Mucosa of descending colon (tissue), 3 donors: ENCODE measurements around the gene KRT23. TPM values are rescaled to one million over a fixed set of nuclear protein-coding genes. Genes with fewer than 3 reads are reported as not detected.

Source experiments
- ATAC-seq: fragments of 200-7000 bp; cut with Tn5 transposase; one replicate; pipeline ENCODE4 v1.9.1; 2020; ENCODE audit warnings: mild to moderate bottlenecking, moderate library complexity
- DNase-seq, 3 donors: peaks; one replicate each; pipeline ENCODE4 v3.0.0-alpha.2; 2020
- H3K36me3 ChIP-seq: fragments of 200-600 bp; one replicate; pipeline ENCODE4 v1.8.0; 2021; ENCODE audit warnings: low read depth, mild to moderate bottlenecking
- H3K4me1 ChIP-seq: fragments of 200-600 bp; one replicate; pipeline ENCODE4 v1.8.0; 2021; ENCODE audit warnings: low read depth, mild to moderate bottlenecking
- H3K4me3 ChIP-seq: fragments of 200-600 bp; one replicate; pipeline ENCODE4 v1.8.0; 2021; ENCODE audit warnings: mild to moderate bottlenecking
- H3K9me3 ChIP-seq: fragments of 200-600 bp; one replicate; pipeline ENCODE4 v1.8.0; 2021; ENCODE audit warnings: mild to moderate bottlenecking
- intact Hi-C, 2 donors: fragments of 100-400 bp; cut with DNase I in 1 of 2; cut with micrococcal nuclease in 1 of 2; formaldehyde crosslinking; loops; one replicate each; pipeline versions ENCODE4 v1.11.0 to v1.11.1; 2022; cut with DNase I, micrococcal nuclease
- total RNA-seq, 3 donors: library from RNA; stranded (reverse); fragmentation: NEBNext Ultra II Directional in 2 of 3; extraction: Animal tissue kit (Norgen Biotek cat#: 25700) in 2 of 3; gene quantifications; one replicate each; pipeline versions ENCODE4 v1.2.1 to v1.2.4, GENCODE V29; 2021 to 2023
- TF ChIP-seq, protein P1 (sequence below): fragments of 200-600 bp; IDR thresholded peaks from one replicate; pipeline ENCODE4 v1.8.0; 2022; ENCODE audit warnings: antibody characterized with exemption, mild to moderate bottlenecking
- donor health status: DM: no; HTN: no; CAD: no; lungs with moderate emphysema.
- donor health status: DM: no; HTN: no; CAD: no.
- donor health status: DM: no; HTN: yes; CAD: no.

Gene KRT23
- total RNA-seq, 3 donors from 2014 or later, result 0.53 TPM; not detected in 2

DNA sequence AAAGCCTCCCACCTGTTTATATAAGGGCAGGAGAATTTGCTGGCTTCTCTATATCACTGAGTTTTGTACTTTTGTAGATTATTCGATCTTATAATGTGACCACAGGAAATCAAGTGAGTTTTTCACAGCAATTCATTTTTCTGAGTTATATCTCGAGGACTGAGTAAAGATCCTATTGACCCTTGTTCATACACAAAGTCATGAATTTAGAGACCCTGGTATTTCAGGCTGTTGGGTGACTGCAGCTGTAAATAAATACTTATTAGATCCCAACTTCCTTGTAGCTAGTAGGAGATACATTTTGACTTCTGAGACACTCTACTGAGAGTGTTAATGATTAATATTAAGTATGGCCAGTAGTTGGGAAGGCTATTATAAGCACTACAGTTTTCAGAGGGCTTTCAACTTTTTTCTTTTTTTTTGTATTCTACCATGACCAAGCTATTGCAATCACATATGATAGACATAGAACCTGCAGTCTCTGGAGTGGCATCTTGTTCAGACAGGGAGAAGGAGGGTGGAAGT, 49.2 kb downstream of the KRT23 start:
- intact Hi-C loops, result no loop called here
- no peak overlapping the region for H3K4me3 ChIP-seq
- no peak for ATAC-seq
- no peaks in the 10 kb centered on the region for H3K9me3 ChIP-seq
- TF ChIP-seq, protein P1, sequence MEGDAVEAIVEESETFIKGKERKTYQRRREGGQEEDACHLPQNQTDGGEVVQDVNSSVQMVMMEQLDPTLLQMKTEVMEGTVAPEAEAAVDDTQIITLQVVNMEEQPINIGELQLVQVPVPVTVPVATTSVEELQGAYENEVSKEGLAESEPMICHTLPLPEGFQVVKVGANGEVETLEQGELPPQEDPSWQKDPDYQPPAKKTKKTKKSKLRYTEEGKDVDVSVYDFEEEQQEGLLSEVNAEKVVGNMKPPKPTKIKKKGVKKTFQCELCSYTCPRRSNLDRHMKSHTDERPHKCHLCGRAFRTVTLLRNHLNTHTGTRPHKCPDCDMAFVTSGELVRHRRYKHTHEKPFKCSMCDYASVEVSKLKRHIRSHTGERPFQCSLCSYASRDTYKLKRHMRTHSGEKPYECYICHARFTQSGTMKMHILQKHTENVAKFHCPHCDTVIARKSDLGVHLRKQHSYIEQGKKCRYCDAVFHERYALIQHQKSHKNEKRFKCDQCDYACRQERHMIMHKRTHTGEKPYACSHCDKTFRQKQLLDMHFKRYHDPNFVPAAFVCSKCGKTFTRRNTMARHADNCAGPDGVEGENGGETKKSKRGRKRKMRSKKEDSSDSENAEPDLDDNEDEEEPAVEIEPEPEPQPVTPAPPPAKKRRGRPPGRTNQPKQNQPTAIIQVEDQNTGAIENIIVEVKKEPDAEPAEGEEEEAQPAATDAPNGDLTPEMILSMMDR, result no peak
- no peaks in the 10 kb centered on the region for H3K36me3 ChIP-seq
- DNase-seq, result no peak
- H3K4me1 ChIP-seq, result no peaks in the 10 kb centered on the region

DNA sequence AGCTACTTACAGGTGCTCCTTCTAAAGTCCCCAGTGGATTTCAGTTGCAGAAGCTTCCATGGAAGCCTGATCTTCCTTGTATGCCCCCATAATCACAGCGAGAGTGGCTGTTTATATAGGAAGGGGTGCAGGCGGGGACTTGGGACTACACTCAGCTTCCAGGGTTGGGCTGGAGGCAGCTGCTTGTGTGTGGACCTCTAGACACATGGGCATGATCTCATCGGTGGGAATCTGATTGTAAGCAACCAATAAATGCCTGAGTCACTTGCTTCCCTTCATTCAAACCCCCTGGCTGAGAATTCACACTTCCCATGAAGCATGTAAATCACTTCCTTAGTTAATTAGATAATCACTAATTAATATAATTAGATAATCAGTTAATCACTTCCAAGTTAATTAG, 51.4 kb downstream of the KRT23 start:
- TF ChIP-seq, protein P1, result no peak
- DNase-seq (no peak), ATAC-seq (peak; percentile 14)
- Histone ChIP-seq H3K9me3 (no peaks in the 10 kb centered on the region), H3K4me1 (peaks cover 4% of the 10 kb centered on the region), H3K36me3 (no peaks in the 10 kb centered on the region), H3K4me3 (no peak overlapping the region)
- intact Hi-C loops, result no loop called here

DNA sequence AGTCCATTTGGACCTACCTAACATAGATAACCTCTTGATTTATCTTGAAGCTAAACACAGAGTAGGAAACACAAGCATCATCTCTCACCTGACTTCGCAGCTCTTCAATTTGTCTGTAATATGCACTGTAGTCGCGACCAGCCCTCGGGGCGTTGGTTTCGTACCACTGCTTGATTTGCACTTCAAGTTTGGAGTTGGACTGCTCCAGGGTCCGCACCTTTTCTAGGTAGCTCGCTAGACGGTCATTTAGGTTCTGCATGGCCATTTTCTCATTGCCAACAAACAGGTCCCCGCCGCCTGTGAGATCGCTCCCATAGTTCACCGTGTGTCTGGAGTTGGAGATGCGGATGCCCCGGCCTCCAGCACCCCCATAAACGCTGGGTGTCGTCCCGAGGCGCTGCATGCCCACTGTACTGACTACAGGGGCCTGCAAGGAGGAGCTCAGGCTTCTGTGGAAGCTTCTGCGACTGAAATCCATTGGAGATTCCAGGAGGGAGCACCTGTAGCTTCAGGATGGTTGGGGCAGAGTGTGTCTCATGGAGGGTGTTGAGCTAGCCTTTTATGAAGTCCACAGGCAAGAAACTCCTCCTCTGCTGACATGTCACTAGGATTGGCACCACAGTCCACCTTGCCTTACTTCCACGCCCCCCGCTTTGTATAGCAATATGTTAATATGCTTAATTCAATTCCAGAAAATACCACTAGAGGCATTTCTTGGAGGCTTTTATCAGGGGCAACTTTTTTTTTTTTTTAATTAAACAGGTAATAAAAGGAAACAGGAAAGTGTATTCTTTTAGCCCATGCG, 52.5 kb downstream of the KRT23 start, which contains the start of gene KRT20:
KRT20 (minus strand) TSS at position 535 of the 805 bp plus-strand sequence; CDS start at position 478, 57 bp downstream.
- DNase-seq, result peak; percentile 57 to 60 (median 58)
- Histone ChIP-seq H3K4me1 (peaks cover 4% of the 10 kb centered on the region), H3K4me3 (peak within 1 kb of the TSS; percentile 12)

DNA sequence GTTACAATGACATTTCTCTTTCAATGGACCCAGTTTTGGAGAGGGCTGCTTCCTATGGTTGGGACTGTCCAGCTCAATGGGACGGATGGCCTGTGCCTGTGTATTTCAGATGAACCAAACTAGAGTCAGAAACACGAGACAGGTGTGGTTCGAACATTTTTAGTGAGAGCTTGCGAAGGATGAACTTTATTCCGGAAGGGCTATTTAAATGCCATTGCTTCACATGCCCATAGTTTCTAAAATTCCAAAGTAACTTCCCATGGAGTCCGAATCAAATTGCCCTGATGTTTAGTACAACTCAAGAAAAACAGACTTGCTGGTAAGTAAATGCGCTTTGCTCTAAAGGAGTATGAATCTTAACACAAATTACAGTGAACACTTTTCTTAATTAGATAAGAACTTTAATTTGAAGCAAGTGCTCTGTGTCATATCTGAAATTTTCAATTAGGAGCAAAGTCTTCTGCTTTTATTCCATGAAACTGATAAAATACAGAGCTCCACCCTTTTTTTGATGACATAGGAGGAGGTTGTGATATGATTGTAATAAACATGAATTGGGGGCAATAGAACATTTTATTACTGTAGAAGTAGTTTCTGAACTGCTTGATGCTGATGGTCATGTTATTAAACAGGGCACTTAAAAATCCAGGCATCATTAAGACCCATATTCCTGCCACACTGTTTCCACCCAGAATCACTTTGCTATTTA, 53.7 kb downstream of the KRT23 start:
- intact Hi-C loops, result no loop called here
- Histone ChIP-seq H3K36me3 (no peaks in the 10 kb centered on the region), H3K9me3 (no peaks in the 10 kb centered on the region), H3K4me3 (peak overlapping the region; percentile 6), H3K4me1 (peaks cover 4% of the 10 kb centered on the region)
- DNase-seq (no peak), ATAC-seq (peak; percentile 79)
- TF ChIP-seq, protein P1, result no peak

More for the DNA sequence above, 52.5 kb downstream of the KRT23 start, which contains the start of gene KRT20:
- TF ChIP-seq, protein P1, result no peak
- H3K9me3 ChIP-seq, result no peaks in the 10 kb centered on the region
- H3K36me3 ChIP-seq, result no peaks in the 10 kb centered on the region
- ATAC-seq, result peak; percentile 87
- intact Hi-C loops, result no loop called here

DNA sequence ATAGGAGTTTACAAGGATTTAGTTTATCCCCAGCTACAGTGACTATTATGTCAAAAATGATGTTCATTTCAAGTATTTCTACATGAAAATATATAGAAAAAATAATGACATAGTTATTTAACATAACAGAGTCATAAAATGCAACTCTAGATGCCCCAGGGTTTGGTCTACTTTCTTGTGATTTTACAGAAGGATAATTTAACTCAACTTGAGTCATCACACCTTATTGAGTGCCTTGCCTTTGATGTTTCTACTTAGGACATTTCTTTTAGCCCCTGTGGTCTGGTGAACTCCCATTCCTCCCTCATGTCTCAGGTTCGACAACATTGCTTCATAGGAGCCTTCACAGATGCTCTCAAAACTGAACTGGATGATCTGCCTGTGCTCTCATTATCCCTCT, 54.4 kb downstream of the KRT23 start:
- TF ChIP-seq, protein P1, result no peak
- no peaks in the 10 kb centered on the region for H3K9me3 ChIP-seq
- peak overlapping the region; percentile 6 for H3K4me3 ChIP-seq
- ATAC-seq (no peak), DNase-seq (no peak)
- H3K36me3 ChIP-seq, result no peaks in the 10 kb centered on the region
- intact Hi-C loops, result no loop called here
- peaks cover 4% of the 10 kb centered on the region for H3K4me1 ChIP-seq
